ENCODE data around the gene CCNF. TPM values are rescaled to one million over a fixed set of nuclear protein-coding genes. Genes with fewer than 3 reads are reported as not detected.
A peak's percentile ranks its signal among the peaks of the same experiment; 100 is the strongest.
"Not testable (repeated sequence)": the region's sequence is repeated elsewhere in the genome, so short reads cannot be mapped to it uniquely, and the experiment has no call there.

The CCNF gene
- total RNA-seq (2014; rRNA removed; shearing (Covaris generic)) = 52.0 and 54.5 TPM in 2 replicates

GRCh38 chr16:2429034-2429770 is at the start of gene CCNF:
TSS of gene CCNF (plus strand) at chr16:2429447. CDS start at chr16:2429482, 35 bp downstream.
- peak; percentile 84 for DNase-seq (ENCODE audit: low spot score)

GRCh38 chr16:2383501-2383900 is 45.7 kb upstream of the CCNF start:
- no peak for DNase-seq (ENCODE audit: low spot score)

- DNase-seq (ENCODE audit: low spot score) = no peak
Measured at GRCh38 chr16:2384426-2384825, 44.8 kb upstream of the CCNF start.

- peak; percentile 44 for DNase-seq (ENCODE audit: low spot score)
Measured at GRCh38 chr16:2385190-2385836, 43.9 kb upstream of the CCNF start.

GRCh38 chr16:2385982-2386381 is 43.3 kb upstream of the CCNF start:
- not testable (repeated sequence) for DNase-seq (ENCODE audit: low spot score)

- no peak for DNase-seq (ENCODE audit: low spot score)
Measured at GRCh38 chr16:2386990-2387389, 42.3 kb upstream of the CCNF start.

- no peak for DNase-seq (ENCODE audit: low spot score)
Measured at GRCh38 chr16:2388139-2388874, 40.9 kb upstream of the CCNF start.

- DNase-seq (ENCODE audit: low spot score) = no peak
Measured at GRCh38 chr16:2388875-2389433, 40.3 kb upstream of the CCNF start.

GRCh38 chr16:2392025-2392424 is 37.2 kb upstream of the CCNF start:
- no peak for DNase-seq (ENCODE audit: low spot score)

GRCh38 chr16:2398520-2398919 is 30.7 kb upstream of the CCNF start:
- no peak for DNase-seq (ENCODE audit: low spot score)

GRCh38 chr16:2404099-2404498 is 25.1 kb upstream of the CCNF start:
- DNase-seq (ENCODE audit: low spot score) = no peak

- DNase-seq (ENCODE audit: low spot score) = no peak
Measured at GRCh38 chr16:2415085-2415484, 14.2 kb upstream of the CCNF start.

GRCh38 chr16:2420035-2420434 is 9.2 kb upstream of the CCNF start:
- no peak for DNase-seq (ENCODE audit: low spot score)

- no peak for DNase-seq (ENCODE audit: low spot score)
Measured at GRCh38 chr16:2422123-2422867, 7.0 kb upstream of the CCNF start.

- DNase-seq (ENCODE audit: low spot score) = no peak
Measured at GRCh38 chr16:2424061-2425007, 4.9 kb upstream of the CCNF start.

GRCh38 chr16:2425008-2425518 is 4.2 kb upstream of the CCNF start:
- no peak for DNase-seq (ENCODE audit: low spot score)

GRCh38 chr16:2425825-2426430 is 3.3 kb upstream of the CCNF start:
- no peak for DNase-seq (ENCODE audit: low spot score)

GRCh38 chr16:2426941-2427361 is 2.3 kb upstream of the CCNF start:
- DNase-seq (ENCODE audit: low spot score) = no peak

GRCh38 chr16:2427526-2427925 is 1.7 kb upstream of the CCNF start:
- DNase-seq (ENCODE audit: low spot score) = no peak

All from A172 (cell line).